Effector CD8-positive, alpha-beta T cell (primary cell): Measurements from ENCODE around the gene EPHB2.
"Not testable (repeated sequence)": the region's sequence is repeated elsewhere in the genome, so short reads cannot be mapped to it uniquely, and the experiment has no call there.

Experiments
- DNase-seq: peaks from one replicate; lab custom pipeline; 2025; lab: John Stamatoyannopoulos, UW
- total RNA-seq, 4 experiments: gene quantifications; one replicate each; lab custom pipeline; 2026; lab: John Stamatoyannopoulos, UW

EPHB2 gene
- 0 to 1.2 (median 0.50) reads per million in 4 experiments for total RNA-seq

DNA sequence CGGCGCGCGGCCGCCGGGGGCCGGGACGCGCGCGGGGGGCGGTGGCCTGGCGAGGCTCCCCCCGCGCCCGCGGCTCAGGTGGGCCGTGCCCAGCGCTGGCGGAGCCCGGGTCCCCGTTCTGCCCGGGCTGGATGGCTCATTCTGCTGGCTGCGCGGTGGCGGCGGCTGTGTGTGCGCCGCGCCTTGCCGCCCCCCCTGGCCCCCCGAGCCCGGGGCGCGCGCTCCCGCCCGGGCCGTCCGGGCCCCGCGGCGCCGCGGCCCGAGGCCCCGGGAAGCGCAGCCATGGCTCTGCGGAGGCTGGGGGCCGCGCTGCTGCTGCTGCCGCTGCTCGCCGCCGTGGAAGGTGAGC is at the start of gene EPHB2:
TSS of gene EPHB2 (plus strand) at position 139 of the 349 bp plus-strand sequence. CDS start at position 283, 144 bp downstream.
- DNase-seq = no peak

DNA sequence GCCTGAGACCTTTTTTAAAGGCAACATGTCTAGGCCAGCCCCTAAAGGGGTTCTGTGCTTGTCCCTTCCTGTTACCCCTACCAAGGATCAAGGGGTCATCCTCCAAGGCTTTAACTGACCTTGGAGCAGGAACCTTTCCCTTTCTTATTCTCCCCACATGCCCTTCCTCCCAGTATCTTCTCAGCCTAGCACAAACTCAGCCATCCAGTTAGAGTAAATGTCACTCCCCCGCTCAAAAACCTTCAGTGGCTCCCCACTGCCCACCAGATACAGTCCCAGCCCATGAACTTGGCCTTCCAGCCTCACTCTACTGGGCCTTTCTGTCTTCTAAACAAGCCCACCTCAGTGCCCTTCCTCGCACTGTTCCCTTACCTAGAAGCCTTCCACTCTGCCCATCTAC is 48.8 kb upstream of the EPHB2 start:
- no peak for DNase-seq

GRCh38 chr1:22662318-22662717 is 48.3 kb upstream of the EPHB2 start:
- DNase-seq = no peak

GRCh38 chr1:22662986-22663408 is 47.6 kb upstream of the EPHB2 start:
- DNase-seq = no peak

DNA sequence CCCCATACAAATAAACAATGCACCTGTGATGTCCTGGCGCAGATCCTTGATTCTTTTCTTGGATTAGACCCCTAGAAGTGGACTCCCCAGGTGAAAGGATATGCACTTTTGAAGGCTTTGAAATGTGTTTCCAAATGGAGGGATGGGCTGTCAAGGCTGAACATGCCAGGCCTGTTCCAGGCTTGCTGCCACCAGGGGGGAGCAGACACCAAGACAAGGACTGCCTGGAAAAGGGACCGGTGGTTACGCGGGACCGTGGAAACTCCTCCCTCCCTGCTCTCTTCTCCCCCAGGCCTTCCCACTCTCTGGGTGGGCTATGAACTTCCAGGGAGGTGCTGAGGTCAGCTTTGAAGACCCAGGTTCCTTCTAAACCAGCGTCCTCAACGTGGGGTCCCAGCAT is 44.9 kb upstream of the EPHB2 start:
- no peak for DNase-seq

DNA sequence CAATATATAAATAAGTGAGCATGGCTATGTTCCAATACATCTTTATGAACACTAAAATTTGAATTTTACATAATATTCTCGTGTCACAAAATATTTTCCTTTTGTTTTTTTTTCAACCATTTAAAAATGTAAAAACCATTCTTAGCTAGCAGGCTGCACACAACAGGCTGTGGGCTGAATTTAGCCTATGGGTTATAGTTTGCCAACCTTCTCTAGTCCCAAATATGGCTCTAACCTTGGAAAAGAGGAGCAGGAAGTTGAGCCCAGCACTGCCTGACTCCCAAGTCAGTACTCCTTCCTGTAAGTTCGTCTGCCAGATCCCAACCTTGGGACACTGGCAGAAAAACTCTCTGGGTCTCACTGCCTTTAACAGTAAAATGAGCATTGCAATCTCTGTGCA is 44.2 kb upstream of the EPHB2 start:
- DNase-seq = no peak

DNA sequence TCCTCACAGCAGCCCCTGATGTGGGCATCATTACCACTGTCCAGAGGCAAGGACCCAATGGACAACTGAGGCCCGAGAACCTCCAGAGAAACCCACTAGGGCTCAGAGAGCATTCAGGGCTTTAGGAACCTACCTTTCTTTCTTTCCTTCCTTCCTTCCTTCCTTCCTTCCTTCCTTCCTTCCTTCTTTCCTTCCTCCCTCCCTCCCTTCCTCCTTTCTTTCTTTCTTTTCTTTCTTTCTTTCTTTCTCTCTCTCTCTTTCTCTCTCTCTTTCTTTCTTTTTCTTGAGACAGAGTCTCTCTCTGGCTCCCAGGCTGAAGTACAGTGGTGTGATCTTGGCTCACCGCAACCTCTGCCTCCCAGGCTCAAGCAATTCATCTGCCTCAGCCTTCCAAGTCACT is 41.8 kb upstream of the EPHB2 start:
- not testable (repeated sequence) for DNase-seq

- no peak for DNase-seq
These were observed 40.2 kb upstream of the EPHB2 start for GRCh38 chr1:22670352-22670975.

DNA sequence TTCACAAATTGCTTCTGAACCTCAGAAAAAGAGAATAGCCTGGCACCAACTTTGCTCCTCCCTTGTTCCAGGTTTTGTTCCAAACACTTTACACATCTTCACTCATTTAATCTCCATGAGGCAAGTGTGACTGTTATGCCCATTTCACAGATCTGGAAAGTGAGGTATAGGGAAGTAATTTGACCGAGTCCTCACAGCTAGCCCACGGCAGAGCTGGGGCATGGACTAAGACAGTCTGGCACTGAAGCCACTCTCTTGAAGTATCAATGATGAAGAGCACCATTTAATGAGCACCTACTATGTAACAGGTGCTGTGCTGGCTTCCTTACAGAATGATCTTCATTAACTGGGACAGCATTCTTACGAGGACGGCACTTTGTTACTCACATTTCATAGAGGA is 38.6 kb upstream of the EPHB2 start:
- DNase-seq = no peak

GRCh38 chr1:22673486-22674409 is 36.9 kb upstream of the EPHB2 start:
- DNase-seq = no peak

GRCh38 chr1:22674410-22674749 is 36.3 kb upstream of the EPHB2 start:
- no peak for DNase-seq

- DNase-seq = not testable (repeated sequence)
These were observed 34.5 kb upstream of the EPHB2 start for GRCh38 chr1:22676151-22676550.

DNA sequence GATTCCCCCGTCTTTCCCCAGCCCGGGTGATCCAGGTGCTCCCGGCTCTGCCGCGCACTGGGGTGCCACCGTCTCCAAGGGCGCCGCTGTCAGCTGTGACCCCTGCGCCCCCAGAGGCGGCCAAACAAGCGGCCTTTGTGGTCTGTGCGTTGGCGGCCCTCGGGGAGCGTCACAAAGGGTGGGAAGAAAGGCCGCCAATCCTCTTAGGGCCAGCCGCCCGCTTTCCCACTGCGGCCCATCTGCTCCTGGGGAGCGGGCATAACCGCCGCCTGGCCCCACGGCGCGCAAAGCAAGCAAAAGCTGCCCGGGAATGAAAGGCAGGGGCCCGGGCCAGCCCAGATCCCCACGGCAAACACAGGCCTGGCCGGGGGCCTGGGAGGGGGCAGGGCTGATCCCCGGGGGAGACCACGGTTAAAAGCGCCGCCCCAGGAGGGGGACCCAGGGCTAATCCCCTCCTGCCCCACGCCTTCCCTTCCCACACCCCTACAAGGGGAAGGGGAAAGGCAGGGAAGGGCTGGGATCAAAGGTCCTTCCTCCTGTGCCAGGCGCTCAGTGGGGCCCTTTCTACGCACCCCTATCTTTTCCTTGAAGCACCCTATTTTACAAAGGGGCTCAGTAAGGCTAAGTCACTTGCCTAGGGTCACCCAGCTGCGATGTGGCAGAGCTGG is 33.6 kb upstream of the EPHB2 start:
- no peak for DNase-seq

- no peak for DNase-seq
These were observed 32.4 kb upstream of the EPHB2 start for GRCh38 chr1:22677931-22678896.

- DNase-seq = no peak
These were observed 29.9 kb upstream of the EPHB2 start for GRCh38 chr1:22680726-22681125.

DNA sequence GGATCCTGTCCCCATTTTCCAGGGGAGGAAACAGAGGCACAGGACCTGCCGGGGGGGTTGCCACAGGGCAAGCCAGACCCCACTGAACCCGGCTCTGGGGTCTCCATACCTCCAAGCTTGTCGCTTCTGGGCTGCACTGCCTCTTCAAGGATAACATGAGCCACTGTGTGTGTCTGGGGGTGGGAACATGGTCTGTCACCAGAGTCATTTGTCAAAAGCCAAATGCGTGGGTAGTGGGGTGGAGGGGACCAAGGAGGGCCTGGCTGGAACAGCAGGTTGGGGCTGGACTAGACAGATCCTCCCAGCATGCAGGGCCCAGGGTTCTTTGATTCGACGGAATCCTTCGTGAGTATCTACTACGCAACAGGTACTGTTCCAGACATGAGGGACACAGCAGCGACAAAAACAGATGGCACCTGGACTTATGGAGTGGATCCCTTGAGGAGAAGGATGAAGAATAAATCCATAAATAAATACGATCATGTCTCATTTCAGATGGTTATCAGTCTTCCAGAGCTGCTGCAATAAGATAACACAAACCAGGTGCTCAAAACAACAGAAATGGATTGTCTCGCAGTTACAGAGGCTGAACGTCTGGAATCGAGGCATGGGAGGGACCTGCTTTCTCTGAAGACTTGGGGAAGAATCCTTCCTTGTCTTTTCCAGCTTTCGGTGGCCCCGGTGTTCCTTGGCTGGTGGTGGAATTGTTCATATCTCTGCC is 28.9 kb upstream of the EPHB2 start:
- no peak for DNase-seq

GRCh38 chr1:22683547-22683946 is 27.1 kb upstream of the EPHB2 start:
- no peak for DNase-seq

GRCh38 chr1:22685591-22686059 is 25.0 kb upstream of the EPHB2 start:
- no peak for DNase-seq

GRCh38 chr1:22687191-22687590 is 23.4 kb upstream of the EPHB2 start:
- DNase-seq = no peak

- no peak for DNase-seq
These were observed 22.2 kb upstream of the EPHB2 start for GRCh38 chr1:22688466-22688865.

DNA sequence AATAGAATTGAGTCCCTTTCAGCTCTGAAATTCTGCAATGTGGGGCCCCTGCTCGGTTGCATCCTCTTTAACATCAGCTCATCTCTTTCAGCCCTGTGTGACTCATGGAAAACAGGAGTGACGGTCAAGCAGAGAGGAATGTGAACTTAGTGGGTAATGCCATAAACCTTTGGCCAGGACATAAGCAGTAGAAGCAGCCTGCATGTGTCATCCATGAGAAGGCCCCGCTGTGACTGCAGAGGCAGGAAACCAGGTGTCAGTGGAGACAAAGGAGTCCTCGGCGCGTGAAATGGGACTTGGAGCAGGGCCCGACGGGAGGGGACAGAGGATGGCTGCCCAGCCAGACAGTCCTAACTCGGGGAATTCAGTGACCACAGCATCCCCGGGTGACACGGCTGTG is 21.1 kb upstream of the EPHB2 start:
- DNase-seq = no peak
